ENCODE data around the gene RNH1. TPM values are rescaled to one million over a fixed set of nuclear protein-coding genes. Genes with fewer than 3 reads are reported as not detected.

Gene RNH1
- total RNA-seq, 2 experiments from 2014 or later = 127 to 134 TPM

Other genes with a start within 250 kb of the RNH1 start
- gene NLRP6, start 228.8 kb downstream of the RNH1 start, total RNA-seq = 1 to 10 TPM in 1 of 2 experiments, under 1 TPM in 1; 0.99 to 1.2 TPM
- gene PGGHG, start 218.1 kb downstream of the RNH1 start, total RNA-seq = 10 to 100 TPM; 74.3 to 75.0 TPM
- not detected for gene IFITM5, start 207.7 kb downstream of the RNH1 start, total RNA-seq
- 100 to 1,000 TPM; 525 to 561 TPM for gene IFITM2, start 199.4 kb downstream of the RNH1 start, total RNA-seq
- gene IFITM1, start 193.2 kb downstream of the RNH1 start, total RNA-seq = 100 to 1,000 TPM; 195 to 200 TPM
- gene IFITM3, start 186.4 kb downstream of the RNH1 start, total RNA-seq = 10 to 100 TPM; 25.6 TPM
- gene B4GALNT4, start 137.7 kb downstream of the RNH1 start, total RNA-seq = 1 to 10 TPM; 2.1 to 4.0 TPM
- under 1 TPM in 1 of 2 experiments, not detected in 1; 0.40 TPM for gene PKP3, start 113.0 kb downstream of the RNH1 start, total RNA-seq
- 10 to 100 TPM; 55.0 to 57.2 TPM for gene SIGIRR, start 92.2 kb downstream of the RNH1 start, total RNA-seq
- gene ANO9, start 65.2 kb downstream of the RNH1 start, total RNA-seq = 10 to 100 TPM; 41.7 to 45.6 TPM
- gene PTDSS2, start 57.0 kb downstream of the RNH1 start, total RNA-seq = 10 to 100 TPM; 15.0 to 16.7 TPM
- 10 to 100 TPM; 39.8 to 42.0 TPM for gene HRAS, start 28.3 kb upstream of the RNH1 start, total RNA-seq
- gene LRRC56, start 30.3 kb upstream of the RNH1 start, total RNA-seq = 1 to 10 TPM; 1.3 to 1.6 TPM
- 1 to 10 TPM; 3.1 to 3.9 TPM for gene LMNTD2, start 53.5 kb upstream of the RNH1 start, total RNA-seq
- gene RASSF7, start 53.7 kb upstream of the RNH1 start, total RNA-seq = 10 to 100 TPM; 18.8 to 21.9 TPM
- 10 to 100 TPM; 32.4 to 33.5 TPM for gene PHRF1, start 69.2 kb upstream of the RNH1 start, total RNA-seq
- gene IRF7, start 108.7 kb upstream of the RNH1 start, total RNA-seq = 10 to 100 TPM; 79.9 to 80.7 TPM
- not detected for gene CDHR5, start 117.7 kb upstream of the RNH1 start, total RNA-seq
- gene SCT, start 119.9 kb upstream of the RNH1 start, total RNA-seq = not detected
- under 1 TPM; 0.21 to 0.39 TPM for gene DRD4, start 130.0 kb upstream of the RNH1 start, total RNA-seq
- gene DEAF1, start 188.0 kb upstream of the RNH1 start, total RNA-seq = 10 to 100 TPM; 41.5 to 50.5 TPM
- 1 to 10 TPM; 9.5 to 9.8 TPM for gene TMEM80, start 188.6 kb upstream of the RNH1 start, total RNA-seq
- gene EPS8L2, start 199.0 kb upstream of the RNH1 start, total RNA-seq = 10 to 100 TPM; 12.4 to 12.6 TPM
- 100 to 1,000 TPM; 284 to 296 TPM for gene TALDO1, start 240.2 kb upstream of the RNH1 start, total RNA-seq

Data from activated CD4-positive, alpha-beta memory T cell treated with anti-CD3 and anti-CD28 coated beads for 36 hours (primary cell).